Stimulated activated naive CD4-positive, alpha-beta T cell (primary cell): ENCODE results near the gene HNF4A.

Source experiments
- DNase-seq, 6 experiments: peaks; one replicate each; lab custom pipeline; 2025; lab: John Stamatoyannopoulos, UW

HNF4A gene

DNA sequence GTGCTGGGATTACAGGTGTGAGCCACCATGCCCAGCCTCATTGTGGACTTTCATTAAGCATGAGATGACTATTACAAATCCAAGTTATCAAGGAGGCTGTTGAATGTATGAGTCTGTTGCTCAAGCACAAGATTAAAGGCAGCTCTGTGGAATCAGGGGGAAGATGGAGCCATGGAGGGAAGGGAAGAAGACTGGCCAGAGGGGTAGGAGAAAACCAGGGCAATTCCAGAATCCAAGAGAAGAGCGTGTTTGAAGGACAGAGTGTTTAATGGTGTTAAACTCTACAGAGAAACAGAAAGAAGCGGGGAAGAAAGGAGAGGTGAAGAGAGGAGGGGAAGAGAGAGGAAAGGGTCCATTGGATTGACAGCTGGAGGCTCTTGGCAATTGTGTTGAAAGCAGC is 70.4 kb downstream of the HNF4A start:
- no peak for DNase-seq

DNA sequence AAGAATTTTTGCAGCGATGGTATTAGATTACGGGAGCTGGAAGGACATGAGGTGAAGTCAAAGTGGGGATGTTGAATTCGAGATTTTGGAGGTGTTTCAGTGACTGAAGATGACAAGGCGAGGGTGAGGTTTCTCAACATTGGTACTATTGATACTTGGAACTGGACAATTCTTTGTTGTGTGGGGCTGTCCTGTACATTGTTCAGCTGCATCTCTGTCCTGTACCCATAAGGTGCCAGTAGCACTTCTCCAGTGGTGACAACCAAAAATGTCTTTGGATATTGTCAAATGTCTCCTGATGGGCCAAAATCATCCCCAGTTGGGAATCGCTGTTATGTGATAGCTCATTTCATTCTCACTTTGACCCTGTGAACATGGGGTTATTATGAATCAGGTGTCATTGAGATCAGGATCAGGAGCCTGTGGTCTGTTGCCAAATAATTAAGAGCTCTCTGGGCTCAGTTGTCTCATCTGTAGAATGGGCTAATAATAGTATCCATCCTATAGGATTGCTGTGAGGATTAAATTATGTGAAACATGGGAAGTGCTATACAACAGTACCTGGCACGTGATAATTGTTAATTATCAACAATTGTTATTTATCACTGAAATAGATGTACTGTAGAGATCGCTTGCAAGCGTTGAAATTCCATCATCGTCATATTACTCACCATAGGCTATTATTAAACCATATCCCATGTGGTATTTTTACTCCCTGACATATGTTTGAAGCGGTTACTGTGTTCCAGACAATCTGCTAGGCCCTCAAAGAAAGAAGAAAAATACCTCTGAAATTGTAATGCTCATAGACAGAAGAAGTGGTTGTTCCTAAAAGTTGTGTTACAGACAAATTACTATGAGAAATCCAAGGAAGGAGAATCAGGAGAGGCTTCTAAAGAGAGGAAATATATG is 71.6 kb downstream of the HNF4A start:
- no peak for DNase-seq

DNA sequence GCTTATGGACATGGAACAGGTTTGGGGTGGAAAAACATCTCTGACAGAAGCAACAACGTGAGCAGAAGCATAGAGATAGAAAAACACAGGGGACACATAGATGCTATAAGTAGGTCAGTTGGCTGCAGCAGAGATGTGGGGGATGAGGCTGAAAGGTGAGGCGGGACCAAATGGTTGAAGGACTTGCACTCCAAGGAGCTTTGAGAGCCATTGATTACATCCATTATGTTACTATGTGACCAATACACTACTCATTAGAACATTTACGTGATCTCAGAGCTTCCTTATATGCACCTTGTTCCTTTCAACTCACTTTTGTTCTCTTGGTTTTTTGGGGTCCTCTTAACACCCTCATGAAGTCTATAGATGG is 72.3 kb downstream of the HNF4A start:
- DNase-seq = no peak

DNA sequence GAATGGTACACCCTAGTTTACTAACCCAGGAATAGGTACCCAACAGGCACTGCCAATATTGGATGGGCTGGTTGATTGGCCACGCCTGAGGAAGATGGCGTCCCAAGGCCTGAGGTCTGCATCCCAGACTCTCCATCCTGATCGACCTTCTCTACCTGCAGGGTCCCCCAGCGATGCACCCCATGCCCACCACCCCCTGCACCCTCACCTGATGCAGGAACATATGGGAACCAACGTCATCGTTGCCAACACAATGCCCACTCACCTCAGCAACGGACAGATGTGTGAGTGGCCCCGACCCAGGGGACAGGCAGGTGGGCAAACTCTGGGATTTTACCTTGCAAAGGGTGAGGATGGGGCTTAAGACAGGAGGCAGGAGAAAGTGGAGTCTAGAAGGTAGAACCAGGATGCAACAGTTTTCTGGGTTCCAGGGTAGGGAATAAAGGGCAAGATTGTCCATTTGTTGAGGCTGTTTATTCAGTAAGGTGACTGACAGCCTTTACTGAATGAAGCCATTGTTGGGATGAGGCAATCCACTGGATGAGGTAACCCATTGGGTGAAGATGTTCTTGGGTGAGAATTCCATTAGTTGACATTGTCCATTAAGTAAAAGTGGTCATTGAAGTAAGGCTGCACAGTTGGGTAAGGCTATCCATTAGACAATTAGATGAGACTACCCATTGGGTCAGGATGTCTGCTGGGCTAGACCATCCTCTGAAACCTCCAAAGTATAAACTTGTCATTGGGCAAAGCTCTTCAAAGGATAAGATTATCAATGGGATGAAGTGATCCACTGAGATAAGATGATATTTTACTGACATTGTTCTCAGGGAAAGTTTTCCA is 72.9 kb downstream of the HNF4A start:
- DNase-seq = no peak

DNA sequence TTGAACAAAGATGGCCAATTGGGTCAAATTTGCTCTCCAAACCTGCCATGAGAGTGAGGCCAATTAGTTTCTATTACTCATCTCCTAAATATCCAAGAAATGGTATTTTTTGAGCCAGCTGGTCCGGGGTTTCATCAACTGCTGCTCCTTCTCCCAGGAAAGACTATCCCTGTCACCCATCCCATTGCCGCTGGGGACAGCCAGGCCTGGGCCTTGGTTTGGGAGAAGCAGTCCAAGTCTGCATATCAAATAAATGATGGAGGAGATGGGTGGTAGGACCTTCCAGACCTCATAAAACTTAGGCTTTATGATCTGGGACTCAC is 73.5 kb downstream of the HNF4A start:
- DNase-seq = no peak

DNA sequence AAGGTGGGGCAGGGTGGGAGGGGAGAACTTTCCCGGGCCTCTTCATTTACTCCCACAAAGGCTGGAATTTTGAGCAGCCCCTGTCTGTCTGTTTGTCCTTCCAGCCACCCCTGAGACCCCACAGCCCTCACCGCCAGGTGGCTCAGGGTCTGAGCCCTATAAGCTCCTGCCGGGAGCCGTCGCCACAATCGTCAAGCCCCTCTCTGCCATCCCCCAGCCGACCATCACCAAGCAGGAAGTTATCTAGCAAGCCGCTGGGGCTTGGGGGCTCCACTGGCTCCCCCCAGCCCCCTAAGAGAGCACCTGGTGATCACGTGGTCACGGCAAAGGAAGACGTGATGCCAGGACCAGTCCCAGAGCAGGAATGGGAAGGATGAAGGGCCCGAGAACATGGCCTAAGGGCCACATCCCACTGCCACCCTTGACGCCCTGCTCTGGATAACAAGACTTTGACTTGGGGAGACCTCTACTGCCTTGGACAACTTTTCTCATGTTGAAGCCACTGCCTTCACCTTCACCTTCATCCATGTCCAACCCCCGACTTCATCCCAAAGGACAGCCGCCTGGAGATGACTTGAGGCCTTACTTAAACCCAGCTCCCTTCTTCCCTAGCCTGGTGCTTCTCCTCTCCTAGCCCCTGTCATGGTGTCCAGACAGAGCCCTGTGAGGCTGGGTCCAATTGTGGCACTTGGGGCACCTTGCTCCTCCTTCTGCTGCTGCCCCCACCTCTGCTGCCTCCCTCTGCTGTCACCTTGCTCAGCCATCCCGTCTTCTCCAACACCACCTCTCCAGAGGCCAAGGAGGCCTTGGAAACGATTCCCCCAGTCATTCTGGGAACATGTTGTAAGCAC is 74.1 kb downstream of the HNF4A start:
- no peak for DNase-seq

DNA sequence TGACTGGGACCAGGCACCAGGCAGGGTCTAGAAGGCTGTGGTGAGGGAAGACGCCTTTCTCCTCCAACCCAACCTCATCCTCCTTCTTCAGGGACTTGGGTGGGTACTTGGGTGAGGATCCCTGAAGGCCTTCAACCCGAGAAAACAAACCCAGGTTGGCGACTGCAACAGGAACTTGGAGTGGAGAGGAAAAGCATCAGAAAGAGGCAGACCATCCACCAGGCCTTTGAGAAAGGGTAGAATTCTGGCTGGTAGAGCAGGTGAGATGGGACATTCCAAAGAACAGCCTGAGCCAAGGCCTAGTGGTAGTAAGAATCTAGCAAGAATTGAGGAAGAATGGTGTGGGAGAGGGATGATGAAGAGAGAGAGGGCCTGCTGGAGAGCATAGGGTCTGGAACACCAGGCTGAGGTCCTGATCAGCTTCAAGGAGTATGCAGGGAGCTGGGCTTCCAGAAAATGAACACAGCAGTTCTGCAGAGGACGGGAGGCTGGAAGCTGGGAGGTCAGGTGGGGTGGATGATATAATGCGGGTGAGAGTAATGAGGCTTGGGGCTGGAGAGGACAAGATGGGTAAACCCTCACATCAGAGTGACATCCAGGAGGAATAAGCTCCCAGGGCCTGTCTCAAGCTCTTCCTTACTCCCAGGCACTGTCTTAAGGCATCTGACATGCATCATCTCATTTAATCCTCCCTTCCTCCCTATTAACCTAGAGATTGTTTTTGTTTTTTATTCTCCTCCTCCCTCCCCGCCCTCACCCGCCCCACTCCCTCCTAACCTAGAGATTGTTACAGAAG is 75.0 kb downstream of the HNF4A start:
- DNase-seq = no peak

DNA sequence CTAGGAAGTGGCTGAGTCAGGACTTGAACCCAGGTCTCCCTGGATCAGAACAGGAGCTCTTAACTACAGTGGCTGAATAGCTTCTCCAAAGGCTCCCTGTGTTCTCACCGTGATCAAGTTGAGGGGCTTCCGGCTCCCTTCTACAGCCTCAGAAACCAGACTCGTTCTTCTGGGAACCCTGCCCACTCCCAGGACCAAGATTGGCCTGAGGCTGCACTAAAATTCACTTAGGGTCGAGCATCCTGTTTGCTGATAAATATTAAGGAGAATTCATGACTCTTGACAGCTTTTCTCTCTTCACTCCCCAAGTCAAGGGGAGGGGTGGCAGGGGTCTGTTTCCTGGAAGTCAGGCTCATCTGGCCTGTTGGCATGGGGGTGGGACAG is 75.6 kb downstream of the HNF4A start:
- no peak for DNase-seq

DNA sequence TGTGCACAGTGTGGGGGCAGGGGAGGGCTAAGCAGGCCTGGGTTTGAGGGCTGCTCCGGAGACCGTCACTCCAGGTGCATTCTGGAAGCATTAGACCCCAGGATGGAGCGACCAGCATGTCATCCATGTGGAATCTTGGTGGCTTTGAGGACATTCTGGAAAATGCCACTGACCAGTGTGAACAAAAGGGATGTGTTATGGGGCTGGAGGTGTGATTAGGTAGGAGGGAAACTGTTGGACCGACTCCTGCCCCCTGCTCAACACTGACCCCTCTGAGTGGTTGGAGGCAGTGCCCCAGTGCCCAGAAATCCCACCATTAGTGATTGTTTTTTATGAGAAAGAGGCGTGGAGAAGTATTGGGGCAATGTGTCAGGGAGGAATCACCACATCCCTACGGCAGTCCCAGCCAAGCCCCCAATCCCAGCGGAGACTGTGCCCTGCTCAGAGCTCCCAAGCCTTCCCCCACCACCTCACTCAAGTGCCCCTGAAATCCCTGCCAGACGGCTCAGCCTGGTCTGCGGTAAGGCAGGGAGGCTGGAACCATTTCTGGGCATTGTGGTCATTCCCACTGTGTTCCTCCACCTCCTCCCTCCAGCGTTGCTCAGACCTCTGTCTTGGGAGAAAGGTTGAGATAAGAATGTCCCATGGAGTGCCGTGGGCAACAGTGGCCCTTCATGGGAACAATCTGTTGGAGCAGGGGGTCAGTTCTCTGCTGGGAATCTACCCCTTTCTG is 76.2 kb downstream of the HNF4A start:
- no peak for DNase-seq

DNA sequence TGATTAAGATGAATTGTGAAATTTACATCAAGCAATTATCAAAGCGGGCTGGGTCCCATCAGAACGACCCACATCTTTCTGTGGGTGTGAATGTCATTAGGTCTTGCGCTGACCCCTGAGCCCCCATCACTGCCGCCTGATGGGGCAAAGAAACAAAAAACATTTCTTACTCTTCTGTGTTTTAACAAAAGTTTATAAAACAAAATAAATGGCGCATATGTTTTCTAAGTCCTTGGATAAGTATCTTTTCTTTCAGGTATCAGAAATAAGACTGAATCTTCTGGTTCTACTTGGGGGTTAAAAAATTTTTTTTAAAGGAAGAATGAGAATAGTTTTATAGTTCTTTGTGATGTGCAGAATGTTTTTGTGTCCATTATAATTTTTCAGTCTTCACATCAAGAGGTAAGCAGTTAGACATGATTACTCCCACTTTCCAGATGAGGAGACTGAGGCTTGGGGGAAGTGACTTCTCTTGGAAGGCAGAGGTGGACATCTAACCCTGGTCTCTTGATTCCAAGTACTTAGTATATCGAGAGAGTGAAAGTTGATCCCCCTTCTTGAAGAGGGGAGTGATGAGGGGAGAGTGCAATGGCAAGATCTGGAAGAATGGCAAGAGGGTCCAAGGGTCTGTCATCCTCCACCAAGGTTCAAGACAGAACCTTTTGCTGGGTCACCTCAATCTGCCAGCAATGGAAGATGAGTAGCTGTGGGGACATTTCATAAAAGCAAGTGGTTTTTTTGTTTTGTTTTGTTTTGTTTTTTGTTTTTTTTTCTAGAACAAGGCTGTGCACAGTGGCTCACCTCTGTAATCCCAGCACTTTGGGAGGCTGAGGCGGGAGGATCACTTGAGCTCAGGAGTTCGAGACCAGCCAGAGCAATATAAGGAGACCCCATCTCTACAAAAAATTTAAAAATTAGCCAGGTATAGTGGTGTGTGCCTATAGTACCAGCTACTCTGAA is 77.4 kb downstream of the HNF4A start:
- no peak for DNase-seq

DNA sequence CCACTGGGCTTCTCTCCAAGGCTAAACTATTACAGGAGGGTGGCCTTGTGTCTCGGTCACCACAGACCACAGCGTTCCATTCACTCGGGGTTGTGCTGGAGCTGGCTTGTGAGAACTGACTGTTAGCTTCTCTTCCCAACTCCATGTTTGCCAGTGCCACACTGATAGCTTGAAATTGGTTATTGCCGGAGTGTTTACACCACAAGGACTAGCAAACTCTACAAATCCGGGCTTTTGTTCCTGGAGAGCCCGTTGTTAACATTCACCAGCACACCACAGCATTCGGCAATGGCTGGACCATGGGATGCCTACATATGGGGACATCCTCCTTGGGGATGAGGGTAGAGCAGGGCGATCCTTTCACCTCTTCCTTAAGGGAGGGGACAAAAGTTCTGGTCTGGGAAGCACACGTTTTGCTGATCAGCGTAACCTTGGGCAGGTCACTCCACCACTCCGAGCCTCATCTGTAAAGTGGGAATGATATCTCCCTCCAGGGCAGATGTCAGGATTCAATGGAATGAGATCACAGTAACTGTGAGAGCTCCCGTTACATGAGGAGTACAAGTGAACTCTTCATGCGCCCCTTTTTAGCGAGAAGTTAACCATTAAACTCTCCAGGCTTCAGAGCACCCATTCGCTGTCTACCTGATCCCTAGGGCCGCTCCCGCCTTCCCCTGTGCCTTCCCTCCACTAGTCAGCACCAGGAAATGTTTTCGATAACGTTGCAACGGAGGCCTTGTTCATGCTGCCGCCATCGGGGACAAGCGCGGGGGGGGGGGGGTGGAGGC is 78.4 kb downstream of the HNF4A start:
- DNase-seq = no peak

DNA sequence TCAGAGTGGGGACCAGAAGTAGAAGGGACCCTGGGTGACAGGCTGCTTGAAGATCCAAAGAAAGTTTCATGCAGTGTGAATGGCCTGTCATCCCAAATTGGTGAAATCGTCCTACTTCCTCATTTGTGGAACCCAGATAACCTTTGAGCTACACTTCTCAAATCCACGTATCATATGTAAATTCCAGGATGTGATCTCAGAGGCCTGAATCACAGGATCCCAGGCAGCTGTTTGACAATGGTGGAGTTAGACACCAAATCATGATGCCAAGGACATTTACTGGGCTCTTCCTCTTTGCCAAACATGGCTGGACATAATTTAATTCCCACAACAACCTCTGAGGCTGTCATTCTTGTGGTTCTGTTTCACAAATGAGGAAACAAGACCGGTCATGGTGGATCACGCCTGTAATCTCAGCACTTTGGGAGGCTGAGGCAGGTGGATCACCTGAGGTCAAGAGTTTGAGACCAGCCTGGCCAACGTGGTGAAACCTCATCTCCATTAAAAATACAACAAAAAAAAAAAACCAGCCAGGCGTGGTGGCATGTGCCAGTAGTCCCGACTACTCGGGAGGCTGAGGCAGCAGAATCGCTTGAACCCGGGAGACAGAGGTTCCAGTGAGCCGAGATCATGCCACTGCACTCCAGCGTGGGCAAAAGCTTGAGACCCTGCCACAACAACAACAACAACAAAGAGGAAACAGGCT is 80.3 kb downstream of the HNF4A start:
- no peak for DNase-seq

DNA sequence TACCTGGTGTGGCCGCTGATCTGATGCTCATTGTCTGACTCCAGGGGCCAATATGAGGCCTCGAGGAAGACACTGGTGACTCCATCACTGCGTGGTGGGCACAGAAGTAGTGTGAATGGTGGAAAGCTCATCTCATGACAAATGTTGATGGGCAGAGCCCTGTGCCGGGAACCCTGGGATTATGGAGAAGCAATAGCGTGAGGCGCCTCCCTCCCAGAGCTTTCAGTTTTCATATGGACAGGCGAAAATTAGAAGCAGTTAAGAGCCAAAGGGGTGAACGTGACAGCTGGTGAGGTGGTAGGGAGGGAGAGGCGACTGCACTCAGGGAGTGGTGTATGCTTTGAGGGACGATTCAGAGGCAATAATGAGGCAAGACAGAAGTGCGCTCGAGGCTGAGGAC is 80.9 kb downstream of the HNF4A start:
- no peak for DNase-seq

DNA sequence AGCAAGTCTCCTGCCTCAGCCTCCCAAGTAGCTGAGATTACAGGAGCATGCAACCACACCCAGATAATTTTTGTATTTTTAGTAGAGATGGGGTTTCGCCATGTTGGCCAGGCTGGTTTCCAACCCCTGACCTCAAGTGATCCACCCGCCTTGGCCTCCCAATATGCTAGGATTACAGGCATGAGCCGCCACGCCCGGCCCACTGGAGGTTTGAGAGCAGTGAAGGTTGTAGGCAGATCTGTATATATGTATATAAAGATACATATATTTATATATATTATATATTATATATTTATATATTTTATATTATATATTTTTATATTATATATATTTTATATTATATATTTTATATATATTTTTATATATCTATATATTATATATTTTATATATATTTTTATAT is 82.0 kb downstream of the HNF4A start:
- DNase-seq = no peak

DNA sequence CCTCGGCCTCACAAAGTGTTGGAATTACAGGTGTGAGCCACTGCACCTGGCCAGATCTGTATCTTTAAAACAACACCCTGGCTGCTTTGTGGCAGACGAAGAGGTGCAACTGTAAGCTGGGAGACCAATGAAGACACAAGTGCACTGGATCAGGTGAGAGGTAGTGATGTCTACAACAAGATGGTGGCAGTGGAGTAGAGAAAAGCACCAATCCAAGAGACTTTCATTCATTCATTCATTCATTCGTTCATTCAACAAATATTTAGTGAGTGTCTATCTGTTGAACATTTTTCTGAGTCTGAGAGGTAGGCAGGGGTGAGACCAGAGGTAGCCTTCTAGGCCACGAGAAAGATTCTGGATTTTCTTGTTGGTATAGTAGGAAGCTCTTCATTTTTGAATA is 83.3 kb downstream of the HNF4A start:
- no peak for DNase-seq

DNA sequence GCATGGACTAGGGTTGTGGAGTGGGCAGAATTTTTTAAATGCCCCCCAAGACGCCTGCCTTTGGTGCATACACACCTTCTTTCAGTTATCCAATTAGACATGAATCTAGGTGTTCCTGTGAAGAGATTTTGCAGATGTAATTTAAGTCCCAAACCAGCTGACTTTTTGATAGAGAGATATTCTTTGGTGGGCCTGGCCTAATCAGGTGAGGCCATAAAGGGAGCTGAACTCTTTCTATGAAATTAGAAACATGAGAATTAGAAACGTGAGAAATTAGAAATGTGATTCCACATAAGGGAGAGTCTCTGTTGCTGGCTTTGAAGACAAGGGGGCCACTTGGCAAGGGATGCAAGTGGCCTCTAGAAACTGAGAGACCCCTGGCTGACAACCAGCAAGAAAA is 83.8 kb downstream of the HNF4A start:
- DNase-seq = no peak

DNA sequence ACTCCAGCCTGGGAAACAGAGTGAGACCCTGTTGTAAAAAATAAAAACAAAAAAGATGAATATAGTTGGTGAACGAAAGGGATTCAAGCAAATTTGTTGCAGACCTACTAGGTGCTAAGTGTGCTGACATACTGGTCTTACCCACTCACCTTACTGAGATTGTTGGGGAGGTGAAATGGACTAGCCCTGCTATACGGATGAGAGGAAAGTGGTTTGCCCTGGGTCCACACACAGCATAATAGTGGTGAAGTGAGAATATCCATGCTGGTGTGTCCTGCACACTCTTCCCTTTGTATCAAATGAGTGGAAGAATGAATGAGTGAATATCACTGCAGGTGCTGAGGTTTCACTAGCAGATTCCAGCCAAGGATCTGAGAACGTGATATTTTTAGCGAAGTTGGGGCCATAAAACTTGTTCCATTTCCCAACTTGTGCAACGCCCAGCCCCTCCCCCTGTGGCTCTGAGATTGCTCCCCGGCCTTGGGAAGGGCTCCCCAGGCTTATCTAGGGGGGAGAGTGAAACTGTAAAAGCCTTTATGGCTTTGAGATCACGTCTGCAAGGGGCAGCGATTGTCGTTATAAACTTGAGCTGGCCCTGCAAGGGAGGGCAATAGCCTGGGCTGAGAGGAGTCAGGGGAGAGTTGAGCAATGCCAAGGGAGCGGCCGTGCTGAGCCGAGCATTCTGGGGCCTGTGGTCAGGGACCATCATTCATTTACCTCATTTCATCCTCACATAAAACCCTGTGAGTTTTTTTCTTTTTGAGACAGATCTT is 87.0 kb downstream of the HNF4A start:
- DNase-seq = no peak
